ENCODE results near the gene COL5A3. TPM values are rescaled to one million over a fixed set of nuclear protein-coding genes. Genes with fewer than 3 reads are reported as not detected.

The COL5A3 gene
- total RNA-seq: 1 to 10 TPM; 5.7 to 9.8 (median 6.6) TPM

DNA sequence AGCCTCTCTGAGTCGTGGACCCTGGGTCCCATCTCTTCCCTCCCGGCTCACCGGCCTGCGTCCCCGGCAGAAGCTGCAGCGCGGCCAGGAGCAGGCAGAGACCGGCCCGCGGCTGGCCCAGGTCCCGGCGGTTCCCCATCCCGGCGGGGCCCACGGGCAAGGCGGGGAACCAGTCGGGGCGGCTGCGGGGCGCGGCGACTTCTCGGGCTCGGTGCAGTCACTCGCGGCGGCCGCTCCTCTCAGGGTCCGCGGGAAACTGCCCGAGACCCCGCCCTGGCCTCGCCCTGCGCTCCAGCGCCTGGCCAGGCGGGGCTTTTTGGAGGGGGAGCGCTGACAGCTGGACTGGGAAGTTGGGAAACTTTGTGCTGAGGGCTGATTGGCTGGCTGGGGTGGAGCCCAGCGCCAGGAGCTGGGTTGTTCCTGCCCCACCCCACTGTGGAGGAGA is at the start of gene COL5A3:
COL5A3 (minus strand) TSS at position 258 of the 445 bp plus-strand sequence; CDS start at position 139, 119 bp downstream.
- Histone ChIP-seq H3K4me1 (no peaks in the 10 kb centered on the region), H3K27ac (peak within 1 kb of the TSS; percentile 45 to 75 (median 62)), H3K4me3 (peak within 1 kb of the TSS; percentile 32 to 54 (median 48)), H3K9me3 (no peaks in the 10 kb centered on the region), H3K36me3 (no peaks in the 10 kb centered on the region), H3K27me3 (peaks cover 8 to 33% (median 32%) of the 10 kb centered on the region in 3 donors)
- ATAC-seq: peak in 1 of 2 donors; percentile 32
- TF ChIP-seq POLR2A (IDR thresholded peaks at IDR 0.05): peak in 1 of 2 donors; percentile 30
- TF ChIP-seq, protein P1, sequence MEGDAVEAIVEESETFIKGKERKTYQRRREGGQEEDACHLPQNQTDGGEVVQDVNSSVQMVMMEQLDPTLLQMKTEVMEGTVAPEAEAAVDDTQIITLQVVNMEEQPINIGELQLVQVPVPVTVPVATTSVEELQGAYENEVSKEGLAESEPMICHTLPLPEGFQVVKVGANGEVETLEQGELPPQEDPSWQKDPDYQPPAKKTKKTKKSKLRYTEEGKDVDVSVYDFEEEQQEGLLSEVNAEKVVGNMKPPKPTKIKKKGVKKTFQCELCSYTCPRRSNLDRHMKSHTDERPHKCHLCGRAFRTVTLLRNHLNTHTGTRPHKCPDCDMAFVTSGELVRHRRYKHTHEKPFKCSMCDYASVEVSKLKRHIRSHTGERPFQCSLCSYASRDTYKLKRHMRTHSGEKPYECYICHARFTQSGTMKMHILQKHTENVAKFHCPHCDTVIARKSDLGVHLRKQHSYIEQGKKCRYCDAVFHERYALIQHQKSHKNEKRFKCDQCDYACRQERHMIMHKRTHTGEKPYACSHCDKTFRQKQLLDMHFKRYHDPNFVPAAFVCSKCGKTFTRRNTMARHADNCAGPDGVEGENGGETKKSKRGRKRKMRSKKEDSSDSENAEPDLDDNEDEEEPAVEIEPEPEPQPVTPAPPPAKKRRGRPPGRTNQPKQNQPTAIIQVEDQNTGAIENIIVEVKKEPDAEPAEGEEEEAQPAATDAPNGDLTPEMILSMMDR (IDR thresholded peaks at IDR 0.05 in 4 of 5, conservative IDR thresholded peaks at IDR 0.05 in 1 of 5): no peak
- peak; percentile 40 to 60 for DNase-seq
- in situ Hi-C loops (cut with MboI; ENCODE audit: low sequenced_read_pairs in 4 of 4): no loop called here
- intact Hi-C loops (cut with DNase I; ENCODE audit: low total_unique reads): no loop called here

DNA sequence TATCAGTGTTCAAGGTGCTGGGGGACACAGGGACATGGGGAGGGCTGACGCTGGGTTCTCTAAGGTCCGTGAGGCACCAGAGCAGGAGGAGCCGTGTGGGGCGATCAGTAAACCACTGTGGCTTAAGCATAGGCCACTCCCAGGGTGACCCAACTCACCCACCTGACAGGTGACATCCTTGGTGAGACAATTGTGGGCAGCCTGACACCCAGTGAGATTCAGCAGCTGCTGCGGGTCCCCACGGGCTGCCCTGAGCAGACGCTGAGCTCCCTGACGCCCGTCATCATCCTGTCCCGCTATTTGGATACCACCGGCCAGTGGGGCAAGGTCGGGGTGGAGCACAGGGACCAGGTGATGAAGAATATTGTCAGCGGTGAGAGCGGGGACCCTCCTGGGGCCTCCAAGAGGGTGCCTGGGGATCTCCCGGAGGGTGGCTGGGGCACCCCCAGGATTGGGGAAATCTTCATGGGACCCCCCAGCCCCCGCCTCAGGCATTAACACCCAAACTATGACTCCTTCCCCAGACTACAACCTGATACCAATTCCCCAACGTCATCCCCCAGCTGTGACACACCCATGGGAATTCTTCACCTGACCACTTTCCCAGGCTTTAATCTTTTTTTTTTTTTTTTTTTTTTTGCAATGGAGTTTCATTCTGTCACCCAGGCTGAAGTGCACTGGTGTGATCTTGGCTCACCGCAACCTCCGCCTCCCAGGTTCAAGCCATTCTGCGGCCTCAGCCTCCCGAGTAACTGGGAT is 42.5 kb upstream of the COL5A3 start:
- H3K27me3 ChIP-seq: no peaks in the 10 kb centered on the region
- DNase-seq: no peak
- in situ Hi-C loops (cut with MboI; ENCODE audit: low sequenced_read_pairs in 4 of 4): no loop called here
- no peaks in the 10 kb centered on the region for H3K4me1 ChIP-seq
- H3K4me3 ChIP-seq: no peak overlapping the region
- TF ChIP-seq, protein P1 (IDR thresholded peaks at IDR 0.05 in 4 of 5, conservative IDR thresholded peaks at IDR 0.05 in 1 of 5): no peak
- no peak for TF ChIP-seq POLR2A (IDR thresholded peaks at IDR 0.05)
- H3K9me3 ChIP-seq: no peaks in the 10 kb centered on the region
- no peak overlapping the region for H3K27ac ChIP-seq
- intact Hi-C loops (cut with DNase I; ENCODE audit: low total_unique reads): no loop called here
- no peaks in the 10 kb centered on the region for H3K36me3 ChIP-seq
- no peak for ATAC-seq

DNA sequence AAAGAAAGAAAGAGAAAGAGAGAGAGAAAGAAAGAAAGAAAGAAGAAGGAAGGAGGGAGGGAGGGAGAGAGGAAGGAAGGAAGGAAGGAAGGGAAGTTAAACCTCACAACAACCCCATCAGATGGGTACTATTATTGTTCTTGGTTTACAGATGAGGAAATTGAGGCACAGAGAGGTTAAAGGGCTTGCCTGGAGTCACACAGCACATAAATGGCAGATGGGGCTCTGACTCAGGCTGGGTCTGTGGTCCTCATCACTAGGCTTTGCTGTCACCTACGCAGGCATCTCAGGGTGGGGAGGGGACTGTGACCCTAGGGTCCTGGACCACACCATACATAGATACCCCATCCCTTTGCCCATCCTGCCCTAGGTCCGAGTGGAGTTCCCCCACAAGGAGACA is 39.3 kb upstream of the COL5A3 start:
- intact Hi-C loops (cut with DNase I; ENCODE audit: low total_unique reads): no loop called here
- no peak for ATAC-seq
- TF ChIP-seq, protein P1 (IDR thresholded peaks at IDR 0.05 in 4 of 5, conservative IDR thresholded peaks at IDR 0.05 in 1 of 5): no peak
- no peak for TF ChIP-seq POLR2A (IDR thresholded peaks at IDR 0.05)

DNA sequence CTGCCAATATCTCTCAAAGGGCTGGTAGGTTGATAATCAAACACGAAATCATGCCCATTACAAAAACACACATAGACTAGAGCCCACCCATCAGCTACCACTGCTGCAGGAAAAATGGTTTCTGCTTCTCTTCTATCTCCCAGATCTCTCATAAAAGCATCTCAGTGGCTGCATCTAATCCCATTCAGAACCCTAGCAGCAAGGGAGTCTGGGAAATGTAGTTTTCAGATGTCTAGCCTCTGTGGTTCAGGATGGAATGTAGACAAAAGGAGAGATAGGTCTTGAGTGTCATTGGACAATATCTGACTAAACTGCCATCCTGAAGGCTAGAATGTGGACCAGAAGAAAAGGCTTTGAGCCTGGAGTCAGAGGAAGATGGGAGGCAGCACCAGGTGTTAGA is 35.1 kb upstream of the COL5A3 start:
- H3K4me1 ChIP-seq: no peaks in the 10 kb centered on the region
- no peak overlapping the region for H3K4me3 ChIP-seq
- H3K27ac ChIP-seq: no peak overlapping the region
- peaks cover 3 to 23% (median 5%) of the 10 kb centered on the region in 3 donors for H3K9me3 ChIP-seq
- intact Hi-C loops (cut with DNase I; ENCODE audit: low total_unique reads): no loop called here
- peaks cover 0 to 8% (median 0%) of the 10 kb centered on the region in 3 donors for H3K27me3 ChIP-seq
- DNase-seq (no peak), ATAC-seq (no peak)
- in situ Hi-C loops (cut with MboI; ENCODE audit: low sequenced_read_pairs in 4 of 4): no loop called here
- no peaks in the 10 kb centered on the region for H3K36me3 ChIP-seq
- no peak for TF ChIP-seq POLR2A (IDR thresholded peaks at IDR 0.05)
- TF ChIP-seq, protein P1 (IDR thresholded peaks at IDR 0.05 in 4 of 5, conservative IDR thresholded peaks at IDR 0.05 in 1 of 5): no peak

More for the DNA sequence above, 39.3 kb upstream of the COL5A3 start:
- H3K27ac ChIP-seq: no peak overlapping the region
- in situ Hi-C loops (cut with MboI; ENCODE audit: low sequenced_read_pairs in 4 of 4): no loop called here
- H3K36me3 ChIP-seq: no peaks in the 10 kb centered on the region
- H3K27me3 ChIP-seq: peaks cover 0 to 8% (median 0%) of the 10 kb centered on the region in 3 donors
- no peaks in the 10 kb centered on the region for H3K4me1 ChIP-seq
- no peak overlapping the region for H3K4me3 ChIP-seq
- no peak for DNase-seq
- H3K9me3 ChIP-seq: no peaks in the 10 kb centered on the region
